ENCODE results near the gene OTOR. TPM values are rescaled to one million over a fixed set of nuclear protein-coding genes. Genes with fewer than 3 reads are reported as not detected.

Gene OTOR, protein sequence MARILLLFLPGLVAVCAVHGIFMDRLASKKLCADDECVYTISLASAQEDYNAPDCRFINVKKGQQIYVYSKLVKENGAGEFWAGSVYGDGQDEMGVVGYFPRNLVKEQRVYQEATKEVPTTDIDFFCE
- not detected in 2 replicates for total RNA-seq (2014; rRNA removed; shearing (Covaris generic))

- no peak for DNase-seq (ENCODE audit: low read depth)
Measured at GRCh38 chr20:16748308-16748900, at the start of gene OTOR. OTOR (plus strand) TSS chr20:16748358; CDS start chr20:16748402, 44 bp downstream.

DNA sequence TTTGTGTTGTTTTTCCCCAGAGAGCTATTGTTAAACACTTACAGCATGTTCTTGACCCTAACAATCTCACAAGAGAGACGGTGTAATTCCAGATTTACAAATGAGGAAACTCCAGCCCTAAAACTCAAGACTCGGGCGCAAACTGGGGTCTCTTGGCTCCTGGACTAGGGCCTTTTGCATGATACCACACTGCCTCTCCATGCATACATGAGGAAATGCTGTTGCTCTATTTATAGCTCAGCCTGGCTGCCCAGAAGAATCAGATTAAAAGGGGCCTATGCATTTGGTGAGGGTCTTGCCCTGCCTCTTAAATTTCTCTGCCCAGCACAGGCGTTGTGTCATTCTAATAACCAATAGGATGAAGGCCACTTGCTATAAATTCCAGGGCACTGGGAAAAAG lies 48.9 kb upstream of the OTOR start:
- DNase-seq (ENCODE audit: low read depth) = no peak

- peak; percentile 18 for DNase-seq (ENCODE audit: low read depth)
Measured at GRCh38 chr20:16701296-16701695, 46.9 kb upstream of the OTOR start.

DNA sequence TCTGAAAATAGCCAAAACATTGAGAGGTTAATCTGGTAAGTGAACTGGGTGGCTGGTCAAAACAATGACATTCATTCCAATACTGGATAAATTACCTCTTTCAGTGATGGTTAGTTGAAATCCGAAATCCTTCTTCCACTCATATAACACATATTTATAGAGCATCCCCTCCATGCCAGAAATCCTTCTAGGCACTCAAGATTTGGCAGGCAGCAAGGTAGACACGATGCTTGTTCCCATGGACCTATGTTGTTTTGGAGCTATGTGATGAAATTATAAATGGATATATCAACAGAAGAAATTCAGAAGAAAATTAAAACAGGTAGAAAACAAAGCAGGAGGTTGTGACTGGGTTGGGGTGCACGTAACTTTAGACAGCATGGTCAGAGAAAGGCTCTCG lies 44.6 kb upstream of the OTOR start:
- no peak for DNase-seq (ENCODE audit: low read depth)

- no peak for DNase-seq (ENCODE audit: low read depth)
Measured at GRCh38 chr20:16707674-16708073, 40.5 kb upstream of the OTOR start.

GRCh38 chr20:16708602-16709001 lies 39.6 kb upstream of the OTOR start:
- no peak for DNase-seq (ENCODE audit: low read depth)

DNA sequence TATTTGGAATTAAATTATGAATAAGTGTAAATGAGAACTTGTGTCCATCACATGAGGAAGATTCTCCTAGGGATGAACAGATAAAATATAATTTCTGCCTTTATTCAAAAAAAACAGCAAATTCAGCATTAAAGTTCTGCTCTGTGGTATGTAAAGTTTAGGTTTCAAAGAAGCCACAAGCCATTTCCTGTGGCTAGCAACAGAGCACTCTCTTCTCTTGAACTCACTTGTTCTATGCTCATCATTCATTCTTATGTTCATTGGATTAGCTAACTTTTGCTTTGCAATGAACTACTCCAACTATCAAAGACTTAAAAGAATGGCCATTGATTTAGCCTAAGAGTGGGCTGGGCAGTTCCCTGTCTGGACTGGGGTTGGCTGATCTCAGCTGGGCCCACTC lies 39.1 kb upstream of the OTOR start:
- DNase-seq (ENCODE audit: low read depth) = no peak

- DNase-seq (ENCODE audit: low read depth) = no peak
Measured at GRCh38 chr20:16710781-16711180, 37.4 kb upstream of the OTOR start.

GRCh38 chr20:16711661-16712258 lies 36.4 kb upstream of the OTOR start:
- DNase-seq (ENCODE audit: low read depth) = no peak

DNA sequence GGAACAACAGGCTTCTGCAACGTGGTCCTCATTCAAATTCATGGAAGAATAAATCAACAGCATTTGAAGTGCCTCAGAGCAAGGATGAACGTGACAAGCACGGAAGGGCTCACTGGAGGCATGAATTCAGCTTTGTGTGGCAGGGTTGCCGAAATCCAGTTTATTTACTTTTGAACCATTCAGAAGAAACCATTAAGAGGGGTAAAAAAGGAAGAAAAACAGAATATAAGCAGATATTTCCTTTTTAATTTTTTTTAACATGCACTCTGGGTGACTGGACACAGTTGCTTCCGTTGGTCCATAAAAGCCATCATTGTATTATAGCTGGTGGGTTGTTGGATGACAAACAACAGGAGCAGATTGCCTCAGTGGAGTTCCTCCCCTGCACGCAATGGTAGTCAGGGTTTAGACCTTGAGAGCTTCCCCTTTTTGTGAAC lies 35.6 kb upstream of the OTOR start:
- no peak for DNase-seq (ENCODE audit: low read depth)

- DNase-seq (ENCODE audit: low read depth) = no peak
Measured at GRCh38 chr20:16713066-16713465, 35.1 kb upstream of the OTOR start.

DNA sequence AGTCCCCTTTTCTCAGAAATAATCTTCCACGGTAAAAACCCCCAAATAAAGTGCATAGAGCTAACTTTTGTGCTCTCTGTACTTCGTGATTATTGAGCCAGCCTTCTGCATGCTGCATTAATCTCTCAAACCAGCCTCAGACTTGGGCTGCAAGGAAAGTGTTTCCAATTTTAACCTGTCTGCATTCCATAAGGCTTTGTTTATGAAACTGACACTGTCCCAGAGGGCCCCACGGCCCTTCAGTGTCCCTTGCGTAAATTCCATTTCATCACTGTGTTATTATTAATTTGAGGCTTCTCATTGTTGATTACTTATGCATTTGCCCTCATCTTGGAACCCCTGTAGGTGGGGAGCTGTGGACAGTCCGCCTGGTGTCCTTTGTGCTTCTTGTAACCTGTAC lies 33.9 kb upstream of the OTOR start:
- DNase-seq (ENCODE audit: low read depth) = no peak

GRCh38 chr20:16714751-16715150 lies 33.4 kb upstream of the OTOR start:
- no peak for DNase-seq (ENCODE audit: low read depth)

DNA sequence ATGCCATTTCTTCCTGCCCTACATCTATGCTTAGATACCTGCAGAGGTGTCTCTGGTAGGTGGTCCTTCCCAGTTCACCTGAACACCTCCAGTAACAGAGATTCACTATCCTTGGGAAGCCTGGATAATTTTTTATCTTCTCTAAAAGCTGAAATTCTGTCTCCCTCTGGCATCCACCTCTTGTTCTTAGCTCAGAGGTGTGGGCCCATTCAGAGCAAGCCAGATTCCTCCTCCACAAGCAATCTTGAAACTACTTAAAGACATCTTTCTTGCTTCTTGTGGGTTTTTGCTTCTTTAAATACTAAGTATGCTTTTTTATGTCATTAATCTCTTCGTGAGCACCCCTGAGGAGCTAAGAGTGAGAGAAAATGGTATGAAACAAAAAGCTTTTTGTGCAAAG lies 28.7 kb upstream of the OTOR start:
- no peak for DNase-seq (ENCODE audit: low read depth)

- DNase-seq (ENCODE audit: low read depth) = no peak
Measured at GRCh38 chr20:16729080-16729479, 19.1 kb upstream of the OTOR start.

GRCh38 chr20:16729565-16730460 lies 18.3 kb upstream of the OTOR start, which contains the start of gene SNRPB2:
SNRPB2 (plus strand) TSS chr20:16730026; CDS start chr20:16731703, 1,677 bp downstream.
- peak; percentile 97 for DNase-seq (ENCODE audit: low read depth)

DNA sequence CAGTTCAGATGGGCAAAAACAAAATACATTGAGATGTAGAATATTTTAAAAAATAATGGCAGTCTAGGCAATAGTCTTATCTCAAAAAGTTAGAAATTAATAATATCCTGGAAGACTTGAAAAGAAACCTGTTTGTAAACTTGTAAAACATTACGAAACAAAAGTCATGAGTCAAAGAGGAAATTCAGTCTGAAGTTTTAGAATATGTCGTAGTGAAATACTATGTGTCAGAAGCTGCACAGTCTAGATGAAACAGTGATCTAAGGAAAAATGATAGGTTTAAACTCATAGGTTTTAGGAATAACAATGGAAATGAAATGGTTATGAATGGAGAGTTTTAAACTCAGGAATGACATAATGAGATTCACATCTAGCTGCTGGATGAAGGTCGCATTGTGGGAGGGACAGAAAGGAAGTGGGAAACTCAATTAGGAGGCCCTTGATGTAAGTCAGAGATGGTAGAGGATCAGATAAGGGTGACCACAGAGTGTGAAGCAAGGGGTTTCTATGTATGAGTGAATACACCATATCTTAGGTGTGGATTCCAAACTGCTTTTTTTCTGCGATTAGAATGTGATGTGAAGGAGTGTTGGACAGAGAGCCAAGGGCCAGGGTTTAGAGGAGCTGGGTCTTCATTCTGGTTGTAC lies 15.5 kb upstream of the OTOR start:
- peak; percentile 5 for DNase-seq (ENCODE audit: low read depth)

GRCh38 chr20:16740365-16741072 lies 7.6 kb upstream of the OTOR start:
- DNase-seq (ENCODE audit: low read depth) = no peak

DNA sequence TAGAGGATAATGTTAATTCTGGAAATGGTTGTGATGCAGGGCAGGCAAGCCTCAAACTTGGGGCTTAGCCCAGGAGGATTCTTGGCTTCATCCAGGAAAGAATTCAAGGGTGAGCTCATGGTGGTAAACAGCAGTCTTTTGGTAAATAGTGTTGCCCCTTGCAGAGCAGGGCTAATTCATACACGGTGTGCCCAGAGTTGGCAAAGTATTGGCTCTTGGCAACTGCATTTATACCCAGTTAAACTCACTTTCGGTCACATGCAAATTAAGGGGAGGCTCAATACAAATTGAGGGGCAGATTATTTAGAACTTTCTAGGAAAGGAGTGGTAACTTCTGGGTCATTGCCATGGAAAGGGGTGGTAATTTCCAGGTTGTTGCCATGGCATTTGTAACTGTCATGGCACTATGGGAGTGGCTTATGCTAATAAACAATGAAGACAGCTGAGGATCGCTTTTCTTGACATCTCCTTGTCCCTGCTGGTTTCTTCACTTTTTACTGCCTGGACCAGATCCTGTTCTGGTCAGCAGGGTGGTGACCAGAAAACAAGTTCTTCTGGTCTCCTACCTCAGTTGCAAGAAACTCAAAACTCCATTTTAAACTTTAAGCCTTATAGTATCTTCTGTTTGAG lies 3.9 kb upstream of the OTOR start:
- no peak for DNase-seq (ENCODE audit: low read depth)

DNA sequence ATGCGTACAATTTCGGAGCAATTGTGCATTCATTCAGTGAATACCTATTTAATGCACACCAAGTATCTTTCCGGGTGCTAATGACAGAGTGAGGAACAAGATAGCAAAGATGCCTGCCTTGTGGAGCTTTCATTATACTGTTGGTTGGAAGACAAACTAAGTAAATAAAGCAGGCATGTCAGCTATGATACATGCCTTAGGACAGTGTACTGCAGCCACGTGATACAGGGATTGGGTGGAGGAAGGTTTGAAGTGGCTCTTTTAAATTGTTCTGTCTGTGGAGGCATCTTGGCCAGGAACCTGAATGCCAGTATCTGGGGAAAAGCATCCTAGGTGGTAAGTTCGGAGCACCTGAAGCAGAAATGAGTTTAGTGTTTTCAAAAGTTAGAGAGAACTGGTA lies 3.0 kb upstream of the OTOR start:
- no peak for DNase-seq (ENCODE audit: low read depth)

DNA sequence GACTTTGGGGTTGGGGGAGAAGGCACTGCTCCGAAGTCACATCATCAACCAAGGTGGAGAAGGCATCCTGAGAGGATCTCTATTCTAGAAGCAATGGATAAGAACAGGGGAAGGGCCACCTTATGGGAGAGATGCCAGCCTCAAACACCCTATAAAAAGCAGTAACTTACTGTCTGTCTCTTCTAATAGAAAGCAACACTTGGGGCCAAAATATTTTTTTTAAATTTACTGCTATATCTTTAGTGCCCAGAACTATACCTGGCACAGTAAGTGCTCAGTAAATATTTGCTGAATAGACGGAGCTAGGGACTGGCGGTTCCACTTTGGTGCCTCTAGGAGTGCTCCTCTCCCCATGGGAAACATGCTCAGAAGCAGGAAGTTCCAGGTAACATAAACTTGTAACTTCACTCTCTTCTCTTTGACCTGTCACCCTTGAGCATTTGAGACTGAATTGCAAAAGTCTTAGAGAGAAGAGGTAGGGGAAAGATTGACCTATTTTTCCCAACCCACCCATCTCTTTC lies 807 bp upstream of the OTOR start:
- DNase-seq (ENCODE audit: low read depth) = no peak
